Activated T-helper 17 cell treated with anti-CD3 and anti-CD28 coated beads, Interleukin-2, amount 50 U/mL, for 72 hours (primary cell): Measurements from ENCODE around the gene MPDZ. TPM values are rescaled to one million over a fixed set of nuclear protein-coding genes. Genes with fewer than 3 reads are reported as not detected.
"Not testable (repeated sequence)": the region's sequence is repeated elsewhere in the genome, so short reads cannot be mapped to it uniquely, and the experiment has no call there.

ENCODE experiments used
- ATAC-seq: fragments of 150-1000 bp; cut with Tn5 transposase; replicated peaks from 2 replicates; pipeline ENCODE4 v1.10.0; 2021; ENCODE audit warnings: mild to moderate bottlenecking, moderate library complexity
- H3K27ac Mint-ChIP-seq: one replicate; pipeline ENCODE4 v1.8.0; 2022; ENCODE audit warnings: mixed read lengths
- H3K27me3 Mint-ChIP-seq: one replicate; pipeline ENCODE4 v1.8.0; 2022; ENCODE audit warnings: mixed read lengths
- H3K36me3 Mint-ChIP-seq: one replicate; pipeline ENCODE4 v1.8.0; 2022; ENCODE audit warnings: low read depth, mild to moderate bottlenecking, mixed read lengths
- H3K4me1 Mint-ChIP-seq: one replicate; pipeline ENCODE4 v1.8.0; 2022; ENCODE audit warnings: mixed read lengths
- H3K4me3 Mint-ChIP-seq: one replicate; pipeline ENCODE4 v1.8.0; 2022; ENCODE audit warnings: mild to moderate bottlenecking, mixed read lengths
- H3K9me3 Mint-ChIP-seq: one replicate; pipeline ENCODE4 v1.8.0; 2022; ENCODE audit warnings: mixed read lengths
- total RNA-seq, 2 donors: library from RNA; stranded (reverse); gene quantifications; one replicate each; pipeline ENCODE4 v1.2.3, GENCODE V29; 2022

The MPDZ gene
- total RNA-seq, 2 donors from 2014 or later, result not detected

- H3K4me1 Mint-ChIP-seq, result no peaks in the 10 kb centered on the region
- ATAC-seq, result no peak
- H3K27me3 Mint-ChIP-seq, result no peaks in the 10 kb centered on the region
- peaks cover 3% of the 10 kb centered on the region for H3K9me3 Mint-ChIP-seq
- no peak overlapping the region for H3K4me3 Mint-ChIP-seq
- no peak overlapping the region for H3K27ac Mint-ChIP-seq
- no peaks in the 10 kb centered on the region for H3K36me3 Mint-ChIP-seq
These were observed 55.1 kb downstream of the MPDZ start for GRCh38 chr9:13224366-13224765.

GRCh38 chr9:13222733-13223132, 56.8 kb downstream of the MPDZ start:
- not testable (repeated sequence) for H3K27me3 Mint-ChIP-seq, ATAC-seq, H3K27ac Mint-ChIP-seq, H3K9me3 Mint-ChIP-seq, H3K4me1 Mint-ChIP-seq, H3K4me3 Mint-ChIP-seq, H3K36me3 Mint-ChIP-seq

GRCh38 chr9:13221741-13222140, 57.8 kb downstream of the MPDZ start:
- no peaks in the 10 kb centered on the region for H3K36me3 Mint-ChIP-seq
- no peak for ATAC-seq
- H3K27ac Mint-ChIP-seq, result no peak overlapping the region
- H3K9me3 Mint-ChIP-seq, result peaks cover 7% of the 10 kb centered on the region
- H3K4me1 Mint-ChIP-seq, result no peaks in the 10 kb centered on the region
- no peak overlapping the region for H3K4me3 Mint-ChIP-seq
- H3K27me3 Mint-ChIP-seq, result no peaks in the 10 kb centered on the region

- Mint-ChIP-seq H3K4me1 (no peaks in the 10 kb centered on the region), H3K9me3 (peaks cover 6% of the 10 kb centered on the region), H3K27ac (no peak overlapping the region), H3K27me3 (no peaks in the 10 kb centered on the region), H3K4me3 (no peak overlapping the region), H3K36me3 (no peaks in the 10 kb centered on the region)
- ATAC-seq, result no peak
These were observed 58.7 kb downstream of the MPDZ start for GRCh38 chr9:13220837-13221236.

- peaks cover 9% of the 10 kb centered on the region for H3K9me3 Mint-ChIP-seq
- no peak overlapping the region for H3K4me3 Mint-ChIP-seq
- H3K4me1 Mint-ChIP-seq, result no peaks in the 10 kb centered on the region
- H3K36me3 Mint-ChIP-seq, result no peaks in the 10 kb centered on the region
- no peak overlapping the region for H3K27ac Mint-ChIP-seq
- no peak for ATAC-seq
- no peaks in the 10 kb centered on the region for H3K27me3 Mint-ChIP-seq
These were observed 63.5 kb downstream of the MPDZ start for GRCh38 chr9:13215791-13216554.

- no peak overlapping the region for H3K4me3 Mint-ChIP-seq
- no peak for ATAC-seq
- no peaks in the 10 kb centered on the region for H3K27me3 Mint-ChIP-seq
- H3K4me1 Mint-ChIP-seq, result no peaks in the 10 kb centered on the region
- no peak overlapping the region for H3K27ac Mint-ChIP-seq
- H3K9me3 Mint-ChIP-seq, result peaks cover 15% of the 10 kb centered on the region
- no peaks in the 10 kb centered on the region for H3K36me3 Mint-ChIP-seq
These were observed 65.5 kb downstream of the MPDZ start for GRCh38 chr9:13213998-13214397.

- no peak for ATAC-seq
- H3K4me3 Mint-ChIP-seq, result no peak overlapping the region
- no peak overlapping the region for H3K27ac Mint-ChIP-seq
- no peaks in the 10 kb centered on the region for H3K27me3 Mint-ChIP-seq
- no peaks in the 10 kb centered on the region for H3K36me3 Mint-ChIP-seq
- H3K9me3 Mint-ChIP-seq, result peaks cover 15% of the 10 kb centered on the region
- no peaks in the 10 kb centered on the region for H3K4me1 Mint-ChIP-seq
These were observed 66.2 kb downstream of the MPDZ start for GRCh38 chr9:13213337-13213736.

GRCh38 chr9:13210306-13210705, 69.2 kb downstream of the MPDZ start:
- H3K4me3 Mint-ChIP-seq, result no peak overlapping the region

GRCh38 chr9:13209498-13209897, 70.0 kb downstream of the MPDZ start:
- Mint-ChIP-seq H3K36me3 (no peaks in the 10 kb centered on the region), H3K27ac (no peak overlapping the region)

More at GRCh38 chr9:13210306-13210705, 69.2 kb downstream of the MPDZ start:
- H3K27ac Mint-ChIP-seq, result no peak overlapping the region
- ATAC-seq, result no peak
- H3K9me3 Mint-ChIP-seq, result peaks cover 19% of the 10 kb centered on the region
- H3K27me3 Mint-ChIP-seq, result no peaks in the 10 kb centered on the region
- no peaks in the 10 kb centered on the region for H3K4me1 Mint-ChIP-seq
- no peaks in the 10 kb centered on the region for H3K36me3 Mint-ChIP-seq

GRCh38 chr9:13205824-13206223, 73.7 kb downstream of the MPDZ start:
- no peak overlapping the region for H3K27ac Mint-ChIP-seq
- H3K4me1 Mint-ChIP-seq, result no peaks in the 10 kb centered on the region
- H3K4me3 Mint-ChIP-seq, result no peak overlapping the region
- no peaks in the 10 kb centered on the region for H3K36me3 Mint-ChIP-seq
- ATAC-seq, result no peak
- H3K27me3 Mint-ChIP-seq, result no peaks in the 10 kb centered on the region
- H3K9me3 Mint-ChIP-seq, result peaks cover 24% of the 10 kb centered on the region

More at GRCh38 chr9:13209498-13209897, 70.0 kb downstream of the MPDZ start:
- Mint-ChIP-seq H3K4me3 (no peak overlapping the region), H3K27me3 (no peaks in the 10 kb centered on the region), H3K4me1 (no peaks in the 10 kb centered on the region), H3K9me3 (peaks cover 19% of the 10 kb centered on the region)
- no peak for ATAC-seq

- Mint-ChIP-seq H3K27me3 (no peaks in the 10 kb centered on the region), H3K9me3 (peaks cover 3% of the 10 kb centered on the region), H3K4me3 (no peak overlapping the region), H3K27ac (no peak overlapping the region), H3K4me1 (no peaks in the 10 kb centered on the region), H3K36me3 (no peaks in the 10 kb centered on the region)
- ATAC-seq, result no peak
These were observed 89.5 kb downstream of the MPDZ start for GRCh38 chr9:13190040-13190439.

GRCh38 chr9:13189362-13189761, 90.1 kb downstream of the MPDZ start:
- no peak overlapping the region for H3K4me3 Mint-ChIP-seq
- H3K4me1 Mint-ChIP-seq, result no peaks in the 10 kb centered on the region
- H3K9me3 Mint-ChIP-seq, result peaks cover 3% of the 10 kb centered on the region

GRCh38 chr9:13186774-13187173, 92.7 kb downstream of the MPDZ start:
- no peaks in the 10 kb centered on the region for H3K4me1 Mint-ChIP-seq
- H3K27me3 Mint-ChIP-seq, result no peaks in the 10 kb centered on the region
- no peak for ATAC-seq
- no peak overlapping the region for H3K27ac Mint-ChIP-seq
- H3K9me3 Mint-ChIP-seq, result peaks cover 3% of the 10 kb centered on the region
- no peaks in the 10 kb centered on the region for H3K36me3 Mint-ChIP-seq
- H3K4me3 Mint-ChIP-seq, result no peak overlapping the region

More at GRCh38 chr9:13189362-13189761, 90.1 kb downstream of the MPDZ start:
- ATAC-seq, result no peak
- Mint-ChIP-seq H3K36me3 (no peaks in the 10 kb centered on the region), H3K27ac (no peak overlapping the region), H3K27me3 (no peaks in the 10 kb centered on the region)

GRCh38 chr9:13186091-13186490, 93.4 kb downstream of the MPDZ start:
- H3K27ac Mint-ChIP-seq, result no peak overlapping the region
- peaks cover 3% of the 10 kb centered on the region for H3K9me3 Mint-ChIP-seq
- no peak for ATAC-seq
- H3K4me3 Mint-ChIP-seq, result no peak overlapping the region
- H3K36me3 Mint-ChIP-seq, result no peaks in the 10 kb centered on the region
- no peaks in the 10 kb centered on the region for H3K27me3 Mint-ChIP-seq
- H3K4me1 Mint-ChIP-seq, result no peaks in the 10 kb centered on the region

- Mint-ChIP-seq H3K4me3 (no peak overlapping the region), H3K27ac (no peak overlapping the region), H3K4me1 (no peaks in the 10 kb centered on the region), H3K36me3 (no peaks in the 10 kb centered on the region), H3K9me3 (no peaks in the 10 kb centered on the region), H3K27me3 (no peaks in the 10 kb centered on the region)
- ATAC-seq, result no peak
These were observed 97.8 kb downstream of the MPDZ start for GRCh38 chr9:13181652-13182051.
